ENCODE data around the gene CSMD2.

GRCh38 chr1:33468967-33469366 lies 696.1 kb downstream of the CSMD2 start:
- no peak for TF ChIP-seq LEF1 (IDR thresholded peaks at IDR 0.05; ENCODE audit: borderline replicate concordance)
- TF ChIP-seq FOXA1 (IDR thresholded peaks at IDR 0.05), result no peak
- no peak for TF ChIP-seq BHLHE40 (IDR thresholded peaks at IDR 0.05; ENCODE audit: borderline replicate concordance)
- no peak for TF ChIP-seq SP1 (IDR thresholded peaks at IDR 0.05)
- TF ChIP-seq, protein P1, sequence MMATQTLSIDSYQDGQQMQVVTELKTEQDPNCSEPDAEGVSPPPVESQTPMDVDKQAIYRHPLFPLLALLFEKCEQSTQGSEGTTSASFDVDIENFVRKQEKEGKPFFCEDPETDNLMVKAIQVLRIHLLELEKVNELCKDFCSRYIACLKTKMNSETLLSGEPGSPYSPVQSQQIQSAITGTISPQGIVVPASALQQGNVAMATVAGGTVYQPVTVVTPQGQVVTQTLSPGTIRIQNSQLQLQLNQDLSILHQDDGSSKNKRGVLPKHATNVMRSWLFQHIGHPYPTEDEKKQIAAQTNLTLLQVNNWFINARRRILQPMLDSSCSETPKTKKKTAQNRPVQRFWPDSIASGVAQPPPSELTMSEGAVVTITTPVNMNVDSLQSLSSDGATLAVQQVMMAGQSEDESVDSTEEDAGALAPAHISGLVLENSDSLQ (IDR thresholded peaks at IDR 0.05), result no peak
- TF ChIP-seq FOXM1 (IDR thresholded peaks at IDR 0.05; ENCODE audit: borderline replicate concordance), result no peak
- no peak for TF ChIP-seq FOXK2 (IDR thresholded peaks at IDR 0.05)
- TF ChIP-seq L3MBTL2 (conservative IDR thresholded peaks at IDR 0.05), result no peak
- TF ChIP-seq SUZ12 (IDR thresholded peaks at IDR 0.05), result no peak
- TF ChIP-seq CTBP1 (IDR thresholded peaks at IDR 0.05; ENCODE audit: borderline replicate concordance), result no peak

Data from HEK293T (cell line).